HL-60 (cell line): Measurements from ENCODE around the gene RNF103.

Experiments
- CTCF ChIP-seq: IDR thresholded peaks from one replicate; pipeline ENCODE4 v1.5.1; 2011; ENCODE audit warnings: low read length, control low read depth, inconsistent platforms; ENCODE audit not compliant: insufficient read depth
- GABPA ChIP-seq: IDR thresholded peaks from 2 replicates; pipeline ENCODE4 v1.6.1; 2012; ENCODE audit warnings: low read depth
- POLR2AphosphoS5 ChIP-seq: IDR thresholded peaks from 2 replicates; pipeline ENCODE4 v1.6.1; 2012; ENCODE audit warnings: low read depth
- REST ChIP-seq: IDR thresholded peaks from 2 replicates; pipeline ENCODE4 v1.6.1; 2012; ENCODE audit warnings: low read depth; ENCODE audit not compliant: insufficient replicate concordance

- TF ChIP-seq CTCF = no peak
- TF ChIP-seq POLR2AphosphoS5 = no peak
- no peak for TF ChIP-seq REST
- TF ChIP-seq GABPA = no peak
Measured at GRCh38 chr2:86577817-86578456, 45.7 kb downstream of the RNF103 start.
